ENCODE measurements around the gene CCDC116.

The CCDC116 gene

DNA sequence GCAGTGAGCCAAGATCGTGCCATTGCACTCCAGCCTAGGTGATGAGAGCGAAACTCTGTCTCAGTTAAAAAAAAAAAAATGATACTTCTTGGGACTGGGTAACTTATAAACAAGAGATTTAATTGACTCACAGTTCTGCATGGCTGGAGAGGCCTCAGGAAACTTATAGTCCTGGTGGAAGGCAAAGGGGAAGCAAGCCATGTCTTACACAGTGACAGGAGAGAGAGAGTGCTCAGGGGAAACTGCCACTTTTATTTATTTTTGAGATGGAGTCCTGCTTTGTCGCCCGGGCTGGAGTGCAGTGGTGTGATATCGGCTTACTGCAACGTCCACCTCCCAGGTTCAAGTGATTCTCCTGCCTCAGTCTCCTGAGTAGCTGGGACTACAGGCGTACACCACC is 17.7 kb downstream of the CCDC116 start:
- H3K27me3 ChIP-seq (replicated peaks; ENCODE audit: control insufficient read depth, insufficient read depth, low read length), result no peaks in the 10 kb centered on the region
- H3K4me1 ChIP-seq (ENCODE audit: control insufficient read depth, insufficient read depth, low read length), result peaks cover 12% of the 10 kb centered on the region
- H3K36me3 ChIP-seq (ENCODE audit: control insufficient read depth, insufficient read depth, low read length, severe bottlenecking), result peaks cover 3% of the 10 kb centered on the region
- H3K9me3 ChIP-seq (ENCODE audit: control insufficient read depth, low read length), result no peaks in the 10 kb centered on the region
- H3K4me3 ChIP-seq (ENCODE audit: low read length), result no peak overlapping the region
- H3K9ac ChIP-seq (ENCODE audit: low read length), result no peak overlapping the region
- DNase-seq (ENCODE audit: low read depth), result no peak

DNA sequence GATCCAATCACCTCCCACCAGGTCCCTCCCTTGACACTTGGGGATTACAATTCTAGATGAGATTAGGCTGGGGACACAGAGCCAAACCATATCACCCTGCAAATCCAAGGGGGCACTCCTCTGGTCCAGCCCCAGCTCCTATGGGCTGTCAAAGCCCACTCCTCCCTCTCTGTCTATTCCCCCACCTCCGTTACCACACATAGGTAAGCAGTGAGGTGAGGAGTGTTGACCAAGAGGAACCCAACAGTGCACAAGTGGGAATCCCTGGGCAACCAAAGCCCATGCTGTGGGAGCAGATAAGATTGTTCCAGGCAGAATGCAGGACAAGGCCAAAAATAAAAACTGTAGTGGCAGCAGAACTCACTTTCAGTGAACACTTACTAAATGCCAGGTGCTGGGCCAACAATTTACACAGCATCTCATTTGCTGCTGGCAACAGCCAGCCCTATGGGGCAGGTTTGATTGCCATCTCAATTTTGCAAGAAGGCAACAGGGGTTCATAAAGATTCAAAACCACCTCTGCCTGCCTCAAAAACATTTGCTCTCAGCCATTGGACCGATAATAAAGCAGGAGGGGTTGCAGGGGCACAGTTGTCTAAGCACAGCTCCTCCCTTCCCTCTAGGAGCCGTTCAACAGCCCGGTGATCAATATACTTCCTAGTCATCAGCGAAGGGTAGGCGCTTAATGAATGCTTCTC is 18.4 kb downstream of the CCDC116 start:
- Histone ChIP-seq H3K4me3 (ENCODE audit: low read length) (peak overlapping the region; percentile 82), H3K9ac (ENCODE audit: low read length) (peak overlapping the region; percentile 81), H3K9me3 (ENCODE audit: control insufficient read depth, low read length) (no peaks in the 10 kb centered on the region), H3K36me3 (ENCODE audit: control insufficient read depth, insufficient read depth, low read length, severe bottlenecking) (peaks cover 3% of the 10 kb centered on the region), H3K27me3 (replicated peaks; ENCODE audit: control insufficient read depth, insufficient read depth, low read length) (no peaks in the 10 kb centered on the region), H3K4me1 (ENCODE audit: control insufficient read depth, insufficient read depth, low read length) (peaks cover 12% of the 10 kb centered on the region)
- no peak for DNase-seq (ENCODE audit: low read depth)

DNA sequence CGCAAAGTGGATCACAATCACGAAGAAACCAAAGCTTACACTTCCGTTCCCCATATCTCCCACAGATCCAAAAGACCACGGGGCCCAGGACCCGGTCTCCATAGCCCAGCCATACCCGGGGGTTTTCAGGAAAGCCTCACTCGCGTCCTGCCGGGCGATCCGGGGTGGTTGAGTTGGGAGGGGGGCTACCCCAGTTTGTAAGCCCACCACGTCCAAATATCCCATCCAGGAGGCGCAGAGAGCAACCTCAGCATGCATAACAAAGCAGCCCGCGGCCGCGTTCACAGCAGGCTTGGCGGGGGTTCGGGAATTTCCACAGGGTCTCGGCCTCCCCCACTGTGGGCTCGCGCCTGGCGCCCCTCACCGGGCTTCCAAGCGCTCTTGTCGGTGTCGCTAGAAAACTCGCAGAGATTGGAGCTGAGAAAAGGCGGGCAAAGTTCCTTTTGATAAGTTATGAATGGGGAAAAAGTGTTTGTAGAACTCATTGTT is 19.0 kb downstream of the CCDC116 start:
- peaks cover 3% of the 10 kb centered on the region for H3K36me3 ChIP-seq (ENCODE audit: control insufficient read depth, insufficient read depth, low read length, severe bottlenecking)
- DNase-seq (ENCODE audit: low read depth), result no peak
- peaks cover 12% of the 10 kb centered on the region for H3K4me1 ChIP-seq (ENCODE audit: control insufficient read depth, insufficient read depth, low read length)
- no peaks in the 10 kb centered on the region for H3K27me3 ChIP-seq (replicated peaks; ENCODE audit: control insufficient read depth, insufficient read depth, low read length)
- peak overlapping the region; percentile 81 for H3K9ac ChIP-seq (ENCODE audit: low read length)
- no peaks in the 10 kb centered on the region for H3K9me3 ChIP-seq (ENCODE audit: control insufficient read depth, low read length)
- peak overlapping the region; percentile 82 for H3K4me3 ChIP-seq (ENCODE audit: low read length)

DNA sequence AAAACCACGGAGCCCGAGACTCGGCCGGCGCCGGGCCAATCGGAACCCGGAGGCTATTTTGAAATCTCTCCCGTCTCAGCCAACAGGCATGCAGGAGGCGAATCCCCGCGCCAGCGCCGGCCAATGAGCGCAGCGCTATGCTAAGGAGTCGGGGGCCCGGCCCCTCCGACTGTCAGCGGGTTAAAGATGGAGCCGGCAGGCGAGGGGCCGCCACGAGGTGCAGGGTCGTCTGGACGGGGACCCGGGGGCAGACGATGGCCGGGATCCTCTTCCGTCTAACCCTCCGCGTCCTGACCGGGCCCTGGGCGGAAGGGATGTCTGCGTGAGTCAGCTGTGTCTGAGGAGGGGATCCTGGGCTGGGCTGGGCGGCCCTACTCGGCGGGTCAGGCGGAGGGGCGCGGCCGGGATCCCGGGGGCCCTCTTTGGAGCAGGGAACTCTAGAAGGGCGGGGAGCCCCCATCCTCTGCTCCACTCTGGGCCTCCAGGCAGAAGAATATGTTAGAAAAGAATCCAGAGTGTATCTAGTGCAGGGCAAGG is 19.5 kb downstream of the CCDC116 start:
- no peaks in the 10 kb centered on the region for H3K27me3 ChIP-seq (replicated peaks; ENCODE audit: control insufficient read depth, insufficient read depth, low read length)
- peaks cover 3% of the 10 kb centered on the region for H3K36me3 ChIP-seq (ENCODE audit: control insufficient read depth, insufficient read depth, low read length, severe bottlenecking)
- H3K9ac ChIP-seq (ENCODE audit: low read length), result peak overlapping the region; percentile 81
- H3K4me3 ChIP-seq (ENCODE audit: low read length), result peak overlapping the region; percentile 82
- DNase-seq (ENCODE audit: low read depth), result peak; percentile 97
- no peaks in the 10 kb centered on the region for H3K9me3 ChIP-seq (ENCODE audit: control insufficient read depth, low read length)
- H3K4me1 ChIP-seq (ENCODE audit: control insufficient read depth, insufficient read depth, low read length), result peaks cover 12% of the 10 kb centered on the region

DNA sequence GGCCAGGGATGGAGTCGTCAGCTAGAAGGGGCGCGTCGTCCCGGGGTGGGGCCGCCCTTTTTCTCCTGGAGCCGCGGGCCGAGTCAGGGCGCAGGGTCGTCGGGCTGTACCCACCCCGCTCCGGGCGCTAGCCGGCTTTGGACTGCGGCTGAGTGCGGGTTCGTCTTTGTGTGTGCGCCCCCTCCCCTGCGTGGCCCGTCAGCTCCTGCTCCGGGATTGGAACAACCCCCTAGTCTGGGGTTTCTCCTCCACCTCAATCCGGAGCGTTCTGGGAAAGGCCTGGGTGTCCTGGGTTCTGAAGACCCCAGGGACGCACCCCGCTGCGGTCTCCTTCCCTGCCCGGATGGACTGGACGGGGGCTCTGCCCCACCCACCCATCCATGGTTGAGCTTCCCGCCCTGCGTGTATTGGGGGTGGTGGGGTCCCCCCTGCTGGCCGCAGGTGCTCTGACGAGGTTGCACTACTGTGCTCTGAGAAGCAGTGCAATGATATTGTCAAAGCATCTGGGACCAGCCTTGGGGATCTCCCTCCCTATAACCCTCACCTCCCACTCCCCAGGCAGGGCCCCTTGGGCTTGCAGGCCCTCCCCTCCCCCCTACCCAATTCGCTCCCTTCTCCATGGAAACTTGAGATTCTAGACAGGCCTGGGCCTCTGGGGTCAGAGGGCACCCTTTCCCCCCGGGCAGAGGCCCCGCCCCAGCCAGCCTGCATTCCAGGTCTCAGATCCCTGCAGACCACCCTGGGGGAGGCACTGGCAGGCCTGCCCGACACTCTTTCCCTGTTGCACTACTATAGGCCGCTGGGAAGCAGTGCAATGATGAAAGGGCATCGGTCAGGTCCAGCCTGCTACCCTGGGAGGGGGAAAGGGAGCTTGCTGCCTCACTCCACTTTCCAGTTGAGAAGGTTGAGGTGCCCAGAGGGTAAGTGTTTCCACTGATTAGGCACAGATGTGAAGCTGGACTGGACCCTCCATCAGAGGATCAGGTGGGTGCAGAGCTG is 20.3 kb downstream of the CCDC116 start:
- Histone ChIP-seq H3K4me1 (ENCODE audit: control insufficient read depth, insufficient read depth, low read length) (peaks cover 12% of the 10 kb centered on the region), H3K9ac (ENCODE audit: low read length) (peak overlapping the region; percentile 81), H3K36me3 (ENCODE audit: control insufficient read depth, insufficient read depth, low read length, severe bottlenecking) (peaks cover 3% of the 10 kb centered on the region), H3K4me3 (ENCODE audit: low read length) (peak overlapping the region; percentile 82), H3K9me3 (ENCODE audit: control insufficient read depth, low read length) (no peaks in the 10 kb centered on the region), H3K27me3 (replicated peaks; ENCODE audit: control insufficient read depth, insufficient read depth, low read length) (no peaks in the 10 kb centered on the region)
- no peak for DNase-seq (ENCODE audit: low read depth)

DNA sequence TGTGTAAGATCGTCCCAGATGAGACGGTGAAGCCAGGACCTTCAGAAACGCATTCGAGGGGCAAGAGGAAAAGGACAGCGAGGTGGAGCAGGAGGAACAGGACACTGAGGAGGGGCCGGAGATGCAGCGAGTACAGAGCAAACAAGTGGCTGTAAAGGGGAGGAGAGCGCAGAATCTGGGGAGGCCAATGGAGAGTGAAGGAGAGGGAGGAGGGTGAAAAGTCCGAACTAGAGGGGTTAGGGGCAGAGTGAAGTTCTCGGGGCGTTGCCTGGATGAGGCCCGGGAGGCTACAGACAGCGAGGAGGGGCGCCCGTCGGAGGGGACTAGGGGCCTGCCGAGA is 24.4 kb downstream of the CCDC116 start:
- H3K9ac ChIP-seq (ENCODE audit: low read length), result no peak overlapping the region
- no peaks in the 10 kb centered on the region for H3K36me3 ChIP-seq (ENCODE audit: control insufficient read depth, insufficient read depth, low read length, severe bottlenecking)
- H3K9me3 ChIP-seq (ENCODE audit: control insufficient read depth, low read length), result no peaks in the 10 kb centered on the region
- DNase-seq (ENCODE audit: low read depth), result no peak
- peaks cover 4% of the 10 kb centered on the region for H3K4me1 ChIP-seq (ENCODE audit: control insufficient read depth, insufficient read depth, low read length)
- H3K4me3 ChIP-seq (ENCODE audit: low read length), result peak overlapping the region; percentile 72
- peaks cover 18% of the 10 kb centered on the region for H3K27me3 ChIP-seq (replicated peaks; ENCODE audit: control insufficient read depth, insufficient read depth, low read length)

DNA sequence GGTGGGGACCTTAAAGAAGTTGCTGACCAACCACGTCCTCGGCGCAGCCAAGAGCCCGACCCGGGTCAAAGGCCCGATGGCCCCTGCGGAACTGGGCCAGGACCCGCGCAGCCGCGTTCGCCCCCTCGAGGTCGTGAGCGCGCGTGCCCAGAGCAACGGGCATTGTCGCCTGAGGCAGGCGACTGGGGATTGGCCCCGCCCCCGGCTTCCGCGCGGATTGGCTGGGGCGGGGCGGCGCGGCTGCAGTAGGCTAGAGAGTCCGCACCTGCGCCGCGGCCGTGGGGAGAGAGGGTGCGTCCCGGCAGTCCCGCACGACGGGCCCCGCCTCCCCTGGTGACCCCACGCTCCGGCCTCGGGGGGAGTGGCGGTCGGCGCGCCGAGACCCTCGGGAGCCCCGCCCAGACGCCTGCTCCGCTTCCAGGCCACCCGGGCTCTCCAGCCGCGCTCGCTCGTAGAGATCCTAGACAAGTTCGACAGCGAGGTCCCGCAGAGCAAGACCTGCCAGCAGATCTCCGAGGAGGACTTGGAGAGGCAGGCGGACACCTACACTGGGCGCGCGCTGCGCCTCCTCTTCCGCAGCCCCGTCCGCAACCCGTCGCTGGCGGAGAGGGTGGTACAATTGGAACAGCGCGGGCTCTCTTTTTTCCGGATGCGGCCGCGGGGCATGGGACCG is 24.9 kb downstream of the CCDC116 start:
- Histone ChIP-seq H3K36me3 (ENCODE audit: control insufficient read depth, insufficient read depth, low read length, severe bottlenecking) (no peaks in the 10 kb centered on the region), H3K4me1 (ENCODE audit: control insufficient read depth, insufficient read depth, low read length) (peaks cover 3% of the 10 kb centered on the region), H3K4me3 (ENCODE audit: low read length) (peak overlapping the region; percentile 72), H3K27me3 (replicated peaks; ENCODE audit: control insufficient read depth, insufficient read depth, low read length) (peaks cover 18% of the 10 kb centered on the region), H3K9me3 (ENCODE audit: control insufficient read depth, low read length) (no peaks in the 10 kb centered on the region), H3K9ac (ENCODE audit: low read length) (no peak overlapping the region)
- DNase-seq (ENCODE audit: low read depth), result peak; percentile 71

DNA sequence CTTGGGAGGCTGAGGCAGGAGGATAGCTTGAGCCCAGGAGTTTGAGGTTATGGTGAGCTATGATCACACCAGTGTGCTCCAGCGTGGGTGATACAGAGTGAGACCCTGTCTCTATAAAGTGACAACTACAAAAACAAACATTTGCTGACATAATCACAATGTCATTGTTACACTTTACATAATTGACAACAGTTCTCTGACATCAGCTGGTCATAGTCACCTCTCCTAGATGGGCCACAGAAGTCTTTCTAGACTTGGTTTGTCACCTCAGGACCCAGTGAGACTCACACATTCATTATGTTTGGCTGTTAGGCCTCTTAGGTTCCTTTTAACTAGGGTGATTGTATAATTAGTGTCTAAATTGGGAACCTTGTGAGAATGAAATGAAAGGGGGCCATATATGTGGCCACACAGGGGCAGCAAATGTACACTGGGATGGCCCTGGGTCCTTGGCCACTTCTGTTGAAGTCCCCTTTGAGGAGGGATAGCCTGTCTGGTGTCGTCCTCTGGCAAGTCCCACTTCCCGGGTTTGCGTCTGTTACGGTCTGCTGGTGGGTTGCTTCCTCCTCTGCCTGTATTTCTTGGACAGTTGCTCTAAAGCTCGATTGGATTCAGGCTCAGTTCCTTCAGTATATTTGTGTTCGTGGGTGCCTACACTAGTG is 27.4 kb downstream of the CCDC116 start:
- Histone ChIP-seq H3K9ac (ENCODE audit: low read length) (no peak overlapping the region), H3K36me3 (ENCODE audit: control insufficient read depth, insufficient read depth, low read length, severe bottlenecking) (no peaks in the 10 kb centered on the region), H3K9me3 (ENCODE audit: control insufficient read depth, low read length) (no peaks in the 10 kb centered on the region), H3K4me3 (ENCODE audit: low read length) (no peak overlapping the region), H3K27me3 (replicated peaks; ENCODE audit: control insufficient read depth, insufficient read depth, low read length) (peaks cover 18% of the 10 kb centered on the region), H3K4me1 (ENCODE audit: control insufficient read depth, insufficient read depth, low read length) (no peaks in the 10 kb centered on the region)
- no peak for DNase-seq (ENCODE audit: low read depth)

DNA sequence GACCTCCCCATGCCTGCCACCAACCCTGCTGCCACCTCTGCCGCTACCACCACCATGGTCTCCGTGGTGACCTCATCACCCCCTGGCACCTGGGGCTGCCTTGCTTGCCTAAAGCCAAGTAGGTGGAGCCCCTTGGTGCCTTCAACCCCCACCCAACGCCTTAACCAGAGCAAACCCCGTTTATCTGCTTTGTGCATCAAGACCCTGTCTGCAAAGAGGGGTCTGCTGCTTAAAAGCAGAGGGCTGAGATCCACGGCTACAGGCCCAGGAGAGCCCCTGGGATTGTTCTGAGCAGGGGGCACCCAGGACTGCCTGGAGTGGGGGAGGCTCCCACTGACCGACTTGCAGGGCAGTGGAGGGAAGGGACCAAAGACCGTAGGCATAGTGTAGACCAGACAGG is 28.3 kb downstream of the CCDC116 start:
- Histone ChIP-seq H3K4me1 (ENCODE audit: control insufficient read depth, insufficient read depth, low read length) (no peaks in the 10 kb centered on the region), H3K9me3 (ENCODE audit: control insufficient read depth, low read length) (no peaks in the 10 kb centered on the region), H3K9ac (ENCODE audit: low read length) (no peak overlapping the region), H3K4me3 (ENCODE audit: low read length) (no peak overlapping the region), H3K27me3 (replicated peaks; ENCODE audit: control insufficient read depth, insufficient read depth, low read length) (peaks cover 18% of the 10 kb centered on the region), H3K36me3 (ENCODE audit: control insufficient read depth, insufficient read depth, low read length, severe bottlenecking) (no peaks in the 10 kb centered on the region)
- DNase-seq (ENCODE audit: low read depth), result no peak

DNA sequence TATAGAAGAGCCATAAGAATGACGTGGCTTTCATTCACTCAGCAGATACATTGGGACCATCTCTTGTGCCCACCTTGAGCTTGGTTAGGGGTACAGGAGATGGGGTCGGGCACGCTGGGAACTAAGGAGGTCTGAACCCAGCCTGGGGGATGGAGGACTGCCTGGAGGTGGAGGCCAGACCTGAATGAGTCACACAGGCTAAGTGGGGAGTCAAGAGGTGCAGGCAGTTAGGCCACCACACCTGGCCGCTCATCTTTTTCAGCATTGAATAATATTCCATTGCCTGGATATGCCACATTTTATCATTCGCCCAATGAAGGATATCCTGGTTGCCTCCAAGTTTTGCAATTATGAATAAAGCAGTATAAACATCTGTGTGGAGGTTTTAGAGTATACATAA is 29.4 kb downstream of the CCDC116 start:
- DNase-seq (ENCODE audit: low read depth), result no peak
- Histone ChIP-seq H3K27me3 (replicated peaks; ENCODE audit: control insufficient read depth, insufficient read depth, low read length) (peaks cover 18% of the 10 kb centered on the region), H3K9ac (ENCODE audit: low read length) (no peak overlapping the region), H3K36me3 (ENCODE audit: control insufficient read depth, insufficient read depth, low read length, severe bottlenecking) (no peaks in the 10 kb centered on the region), H3K4me3 (ENCODE audit: low read length) (no peak overlapping the region), H3K9me3 (ENCODE audit: control insufficient read depth, low read length) (no peaks in the 10 kb centered on the region), H3K4me1 (ENCODE audit: control insufficient read depth, insufficient read depth, low read length) (peaks cover 3% of the 10 kb centered on the region)
